ENCODE measurements around the gene TTC21A. TPM values are rescaled to one million over a fixed set of nuclear protein-coding genes. Genes with fewer than 3 reads are reported as not detected.

TTC21A gene
- total RNA-seq = 0.90 and 1.8 TPM in 2 replicates

GRCh38 chr3:39107388-39108199 lies at the start of gene TTC21A, which contains the start of gene GORASP1:
Gene TTC21A, plus strand, starts transcription at chr3:39107680. Its CDS starts 158 bp downstream, at chr3:39107838.
Gene GORASP1, minus strand, starts transcription at chr3:39107627. Its CDS starts 86 bp downstream, at chr3:39107541.

Other genes with a start within 250 kb of the TTC21A start
- under 0.01 TPM in 1 of 2 replicates, not detected in the other for gene SCN11A, start 55.7 kb upstream of the TTC21A start, total RNA-seq
- gene WDR48, start 55.7 kb upstream of the TTC21A start, total RNA-seq = 13.7 and 14.7 TPM in 2 replicates
- 25.3 and 65.9 TPM in 2 replicates for gene GORASP1, start 53 bp upstream of the TTC21A start, total RNA-seq
- 14.4 TPM in 2 replicates for gene CSRNP1, start 45.9 kb downstream of the TTC21A start, total RNA-seq
- not detected in 2 replicates for gene XIRP1, start 84.9 kb downstream of the TTC21A start, total RNA-seq
- gene CX3CR1, start 172.4 kb downstream of the TTC21A start, total RNA-seq = not detected in 2 replicates
- gene CCR8, start 222.0 kb downstream of the TTC21A start, total RNA-seq = not detected in 2 replicates

Data from cardiac atrium fibroblast (primary cell).